Activated naive CD4-positive, alpha-beta T cell treated with Interleukin-2 at 50 U/mL for 16 hours (primary cell): ENCODE results near the gene SPAG6.

Experiments
- DNase-seq: peaks from one replicate; pipeline ENCODE4 v3.0.0-alpha.2; 2020

The SPAG6 gene

DNA sequence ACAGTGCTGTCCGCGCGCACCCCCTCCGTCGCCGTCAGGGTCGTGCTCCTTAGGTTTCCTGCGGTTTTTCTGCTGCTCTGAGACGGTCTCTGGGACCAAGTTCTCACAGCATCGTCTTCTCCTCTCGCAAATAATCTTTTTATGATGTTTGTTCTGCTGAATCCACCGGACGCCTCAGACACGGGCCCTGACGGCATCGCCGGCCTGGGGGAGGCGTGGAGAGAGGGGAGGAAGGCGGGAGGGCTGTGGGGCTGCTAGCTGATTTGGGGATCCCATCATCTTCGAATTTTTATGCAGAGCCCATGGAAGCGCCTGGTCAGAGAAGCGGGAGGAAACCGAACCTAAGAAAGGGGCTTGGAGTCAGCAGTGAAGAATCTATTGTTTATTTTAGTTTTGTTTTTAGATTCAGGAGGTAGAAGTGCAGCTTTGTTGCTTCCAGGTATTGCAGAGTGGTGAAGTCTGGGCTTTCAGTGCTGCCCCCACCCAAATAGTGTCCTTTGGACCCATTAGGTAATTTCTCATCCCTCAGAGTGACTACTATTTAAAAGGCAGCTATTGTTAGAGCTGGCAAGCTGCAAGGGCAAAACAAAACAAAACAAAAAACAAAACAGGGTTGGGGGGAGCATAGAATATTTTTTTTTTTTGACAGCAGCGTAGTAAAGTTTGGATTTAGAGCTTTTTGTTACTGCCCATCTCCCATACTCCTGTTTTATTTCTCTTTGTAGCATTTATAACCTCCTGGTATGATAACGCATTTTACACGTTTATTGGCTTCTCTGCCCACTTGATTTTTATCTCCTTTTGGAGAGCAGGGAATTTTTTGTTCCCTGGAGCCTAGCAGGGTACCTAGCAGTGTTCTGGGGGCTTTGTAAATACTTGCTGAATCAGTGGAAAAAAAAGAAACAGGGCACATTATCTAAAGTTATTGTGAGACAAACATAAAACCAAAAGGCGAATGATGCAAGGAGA lies 92.6 kb downstream of the SPAG6 start:
- DNase-seq, result peak; percentile 45

GRCh38 chr10:22438711-22439110 lies 93.4 kb downstream of the SPAG6 start:
- no peak for DNase-seq

- DNase-seq, result no peak
Observed at GRCh38 chr10:22442063-22442462, 96.8 kb downstream of the SPAG6 start.

- DNase-seq, result no peak
Observed at GRCh38 chr10:22442468-22442867, 97.2 kb downstream of the SPAG6 start.

- DNase-seq, result no peak
Observed at GRCh38 chr10:22443175-22443901, 98.0 kb downstream of the SPAG6 start.

GRCh38 chr10:22444219-22444788 lies 99.0 kb downstream of the SPAG6 start:
- no peak for DNase-seq

- DNase-seq, result no peak
Observed at GRCh38 chr10:22445495-22445894, 100.2 kb downstream of the SPAG6 start.

GRCh38 chr10:22447068-22447467 lies 101.8 kb downstream of the SPAG6 start:
- DNase-seq, result no peak

GRCh38 chr10:22451346-22451745 lies 106.0 kb downstream of the SPAG6 start:
- DNase-seq, result no peak

DNA sequence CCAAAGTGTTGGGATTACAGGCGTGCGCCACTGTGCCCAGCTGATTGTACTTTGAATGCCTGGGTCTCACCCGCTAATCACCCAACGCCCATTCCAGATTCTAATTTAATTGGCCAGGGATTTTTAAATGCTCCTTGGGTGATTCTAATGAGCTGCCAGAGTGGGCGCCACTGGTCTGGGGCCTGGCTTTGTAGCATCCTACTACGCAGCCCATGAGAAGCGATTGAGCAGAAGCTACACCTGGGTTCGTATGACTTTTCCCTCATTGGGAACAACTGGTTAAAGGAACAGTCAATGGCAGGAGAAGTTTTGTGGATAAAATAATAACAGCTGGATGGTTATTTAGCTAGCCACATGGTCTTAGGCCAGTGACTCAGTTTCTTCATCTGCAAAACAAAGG lies 108.0 kb downstream of the SPAG6 start:
- DNase-seq, result no peak

GRCh38 chr10:22453948-22454591 lies 108.8 kb downstream of the SPAG6 start:
- no peak for DNase-seq

DNA sequence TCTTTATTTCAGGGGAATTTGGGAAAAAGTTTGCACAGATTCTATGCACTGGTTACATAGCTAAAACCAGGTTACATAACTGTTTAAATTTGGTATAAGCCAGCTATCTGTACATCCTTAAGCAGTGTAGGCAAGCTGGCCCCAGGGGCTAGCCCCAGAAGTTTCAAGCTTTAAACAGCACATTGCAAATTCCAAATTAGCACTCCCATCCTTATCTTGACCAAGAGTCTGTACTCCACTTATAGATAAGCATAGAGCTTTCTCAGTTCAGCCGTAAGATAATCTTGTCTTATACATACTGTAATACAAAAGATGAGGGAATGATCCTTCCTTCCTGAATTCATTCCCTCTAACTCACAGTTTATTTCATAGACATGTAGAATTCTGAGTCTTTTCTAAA lies 109.3 kb downstream of the SPAG6 start:
- DNase-seq, result no peak

- DNase-seq, result no peak
Observed at GRCh38 chr10:22455068-22455857, 110.0 kb downstream of the SPAG6 start.

GRCh38 chr10:22456486-22456885 lies 111.2 kb downstream of the SPAG6 start:
- DNase-seq, result no peak

- no peak for DNase-seq
Observed at GRCh38 chr10:22458272-22459038, 113.2 kb downstream of the SPAG6 start.

GRCh38 chr10:22459496-22459895 lies 114.2 kb downstream of the SPAG6 start:
- DNase-seq, result no peak

DNA sequence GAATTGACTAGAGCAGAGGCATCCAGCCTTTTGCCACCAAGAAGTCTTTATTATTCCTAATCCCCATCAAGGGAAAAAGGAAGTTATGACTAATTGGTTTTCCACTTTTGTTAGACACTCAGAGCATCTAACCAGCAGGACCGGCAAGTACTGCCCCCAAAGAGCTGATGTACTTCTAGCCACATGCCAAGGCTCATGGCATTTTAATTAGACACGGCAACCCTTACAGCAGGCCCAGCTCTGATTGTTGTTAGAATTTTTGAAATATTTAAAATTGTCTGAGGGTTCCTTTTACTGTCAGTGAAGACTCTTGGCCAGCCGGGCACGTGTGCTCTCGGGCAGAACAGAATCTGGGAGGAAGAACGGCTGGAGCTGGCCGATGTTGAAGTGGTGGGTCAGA lies 114.8 kb downstream of the SPAG6 start:
- no peak for DNase-seq

DNA sequence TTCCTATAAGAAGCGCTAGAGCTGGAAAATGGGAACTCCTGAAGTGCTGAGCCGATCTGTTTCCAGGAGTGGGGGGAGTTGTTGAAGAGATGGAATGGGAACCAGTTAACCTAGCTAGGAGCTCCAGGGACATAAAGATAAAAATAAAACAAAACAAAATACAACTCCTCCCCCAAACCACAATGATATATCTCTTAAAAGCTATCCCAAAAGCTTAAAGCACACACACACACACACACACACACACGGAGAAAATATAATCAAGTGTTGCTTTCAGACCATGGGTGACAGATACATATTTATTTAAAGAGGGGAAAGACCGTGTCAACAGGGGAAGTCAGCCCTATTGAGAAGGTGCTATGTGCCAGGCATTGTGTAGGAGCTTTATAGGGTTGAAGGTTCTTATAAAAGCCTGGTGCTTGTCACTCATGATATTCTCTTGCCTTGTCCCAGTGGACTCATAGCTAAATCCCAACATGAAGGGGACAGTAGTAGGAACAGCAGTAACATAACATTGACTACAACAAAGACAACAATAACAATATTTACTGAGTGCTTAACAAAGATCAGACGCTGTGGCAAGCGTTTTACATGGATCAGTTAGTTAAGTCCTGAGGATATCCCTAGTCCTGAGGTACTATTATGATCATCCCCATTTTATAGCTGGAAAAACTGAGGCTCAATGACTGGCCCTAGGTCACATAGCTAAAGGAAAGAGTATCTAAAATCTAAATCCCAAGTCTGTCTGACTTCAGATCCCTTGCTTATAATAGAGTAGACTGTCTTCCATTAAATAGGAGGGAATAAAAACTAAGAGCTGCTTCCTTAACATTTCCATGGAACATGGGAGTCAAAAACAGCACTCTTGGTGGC lies 115.5 kb downstream of the SPAG6 start:
- DNase-seq, result no peak

DNA sequence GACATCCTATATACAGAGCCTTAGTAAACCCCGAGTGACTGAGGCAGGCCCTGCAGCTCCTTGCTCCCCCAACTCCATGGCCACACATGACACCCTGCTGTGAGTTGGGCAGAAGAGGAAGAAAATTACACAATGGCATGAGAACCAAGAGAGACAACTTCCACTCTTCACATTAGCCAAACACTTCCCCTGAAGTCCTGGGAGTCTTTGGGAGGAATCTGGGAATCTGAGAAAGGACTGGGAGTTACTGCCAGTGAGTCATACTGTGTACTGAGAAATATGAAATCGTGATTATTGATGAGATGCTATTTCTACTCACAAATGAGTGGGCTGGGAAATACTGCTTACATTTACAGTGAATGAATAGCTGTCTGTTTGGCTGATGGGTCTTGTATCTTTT lies 116.6 kb downstream of the SPAG6 start:
- no peak for DNase-seq

DNA sequence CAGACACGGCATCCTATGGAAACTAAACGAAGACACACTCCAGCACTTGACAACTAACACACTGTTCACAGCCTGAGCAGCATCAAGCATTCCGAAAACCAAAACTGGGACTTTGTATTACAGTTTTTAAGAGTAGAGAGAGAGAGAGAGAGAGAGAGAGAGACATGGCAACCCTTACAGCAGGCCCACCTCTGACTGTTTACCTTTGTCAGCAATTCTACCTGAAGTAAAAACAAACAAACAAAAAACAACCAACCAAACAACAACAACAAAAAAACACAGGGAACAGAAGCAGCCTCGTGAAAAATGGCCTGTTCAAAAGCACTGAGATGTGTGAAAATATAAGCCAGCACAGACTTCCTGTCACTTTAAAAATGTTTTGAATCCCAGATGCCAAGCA lies 118.0 kb downstream of the SPAG6 start:
- DNase-seq, result no peak
